Measurements from ENCODE around the gene CAMKV.

- TF ChIP-seq POLR2A (IDR thresholded peaks at IDR 0.05; ENCODE audit: borderline replicate concordance, extremely low read depth, insufficient read depth, insufficient read length) = no peak
- TF ChIP-seq, protein P1, sequence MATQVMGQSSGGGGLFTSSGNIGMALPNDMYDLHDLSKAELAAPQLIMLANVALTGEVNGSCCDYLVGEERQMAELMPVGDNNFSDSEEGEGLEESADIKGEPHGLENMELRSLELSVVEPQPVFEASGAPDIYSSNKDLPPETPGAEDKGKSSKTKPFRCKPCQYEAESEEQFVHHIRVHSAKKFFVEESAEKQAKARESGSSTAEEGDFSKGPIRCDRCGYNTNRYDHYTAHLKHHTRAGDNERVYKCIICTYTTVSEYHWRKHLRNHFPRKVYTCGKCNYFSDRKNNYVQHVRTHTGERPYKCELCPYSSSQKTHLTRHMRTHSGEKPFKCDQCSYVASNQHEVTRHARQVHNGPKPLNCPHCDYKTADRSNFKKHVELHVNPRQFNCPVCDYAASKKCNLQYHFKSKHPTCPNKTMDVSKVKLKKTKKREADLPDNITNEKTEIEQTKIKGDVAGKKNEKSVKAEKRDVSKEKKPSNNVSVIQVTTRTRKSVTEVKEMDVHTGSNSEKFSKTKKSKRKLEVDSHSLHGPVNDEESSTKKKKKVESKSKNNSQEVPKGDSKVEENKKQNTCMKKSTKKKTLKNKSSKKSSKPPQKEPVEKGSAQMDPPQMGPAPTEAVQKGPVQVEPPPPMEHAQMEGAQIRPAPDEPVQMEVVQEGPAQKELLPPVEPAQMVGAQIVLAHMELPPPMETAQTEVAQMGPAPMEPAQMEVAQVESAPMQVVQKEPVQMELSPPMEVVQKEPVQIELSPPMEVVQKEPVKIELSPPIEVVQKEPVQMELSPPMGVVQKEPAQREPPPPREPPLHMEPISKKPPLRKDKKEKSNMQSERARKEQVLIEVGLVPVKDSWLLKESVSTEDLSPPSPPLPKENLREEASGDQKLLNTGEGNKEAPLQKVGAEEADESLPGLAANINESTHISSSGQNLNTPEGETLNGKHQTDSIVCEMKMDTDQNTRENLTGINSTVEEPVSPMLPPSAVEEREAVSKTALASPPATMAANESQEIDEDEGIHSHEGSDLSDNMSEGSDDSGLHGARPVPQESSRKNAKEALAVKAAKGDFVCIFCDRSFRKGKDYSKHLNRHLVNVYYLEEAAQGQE (IDR thresholded peaks at IDR 0.05; ENCODE audit: low read depth) = no peak
- TF ChIP-seq POLR2AphosphoS5 (IDR thresholded peaks at IDR 0.05; ENCODE audit: low read depth, low read length) = no peak
- TF ChIP-seq EZH2phosphoT487 (IDR thresholded peaks at IDR 0.05; ENCODE audit: borderline replicate concordance) = no peak
- TF ChIP-seq EZH2 (IDR thresholded peaks at IDR 0.05) = no peak
- TF ChIP-seq, protein P2, sequence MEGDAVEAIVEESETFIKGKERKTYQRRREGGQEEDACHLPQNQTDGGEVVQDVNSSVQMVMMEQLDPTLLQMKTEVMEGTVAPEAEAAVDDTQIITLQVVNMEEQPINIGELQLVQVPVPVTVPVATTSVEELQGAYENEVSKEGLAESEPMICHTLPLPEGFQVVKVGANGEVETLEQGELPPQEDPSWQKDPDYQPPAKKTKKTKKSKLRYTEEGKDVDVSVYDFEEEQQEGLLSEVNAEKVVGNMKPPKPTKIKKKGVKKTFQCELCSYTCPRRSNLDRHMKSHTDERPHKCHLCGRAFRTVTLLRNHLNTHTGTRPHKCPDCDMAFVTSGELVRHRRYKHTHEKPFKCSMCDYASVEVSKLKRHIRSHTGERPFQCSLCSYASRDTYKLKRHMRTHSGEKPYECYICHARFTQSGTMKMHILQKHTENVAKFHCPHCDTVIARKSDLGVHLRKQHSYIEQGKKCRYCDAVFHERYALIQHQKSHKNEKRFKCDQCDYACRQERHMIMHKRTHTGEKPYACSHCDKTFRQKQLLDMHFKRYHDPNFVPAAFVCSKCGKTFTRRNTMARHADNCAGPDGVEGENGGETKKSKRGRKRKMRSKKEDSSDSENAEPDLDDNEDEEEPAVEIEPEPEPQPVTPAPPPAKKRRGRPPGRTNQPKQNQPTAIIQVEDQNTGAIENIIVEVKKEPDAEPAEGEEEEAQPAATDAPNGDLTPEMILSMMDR (IDR thresholded peaks at IDR 0.05 in 2 of 3, conservative IDR thresholded peaks at IDR 0.05 in 1 of 3; ENCODE audit: borderline replicate concordance in 1 of 3, insufficient read depth in 1 of 3, low read depth in 2 of 3, low read length in 2 of 3) = no peak
Measured at GRCh38 chr3:49813497-49814174, 56.1 kb downstream of the CAMKV start, which contains the start of gene UBA7.
